HEK293 (cell line): ENCODE measurements around the gene PTPRG.

Experiments
- GLI2 ChIP-seq: fragments of 450-650 bp; formaldehyde crosslinking; IDR thresholded peaks from 2 replicates; pipeline ENCODE4; 2017; ENCODE audit warnings: missing biosample characterization, missing genetic modification characterization, low read depth, borderline replicate concordance
- KLF7 ChIP-seq: fragments of 450-650 bp; formaldehyde crosslinking; IDR thresholded peaks from 2 replicates; pipeline ENCODE4 v1.5.1; 2016; ENCODE audit warnings: missing biosample characterization, missing genetic modification characterization, borderline replicate concordance
- RBAK ChIP-seq: fragments of 450-650 bp; formaldehyde crosslinking; IDR thresholded peaks from 2 replicates; pipeline ENCODE4 v1.5.1; 2016; ENCODE audit warnings: missing biosample characterization, missing genetic modification characterization
- SCRT1 ChIP-seq: fragments of 450-650 bp; formaldehyde crosslinking; IDR thresholded peaks from 2 replicates; pipeline ENCODE4 v1.5.1; 2016; ENCODE audit warnings: missing biosample characterization, missing genetic modification characterization, borderline replicate concordance
- YY1 ChIP-seq: fragments of 450-650 bp; formaldehyde crosslinking; IDR thresholded peaks from 2 replicates; pipeline ENCODE4 v1.5.1; 2018; ENCODE audit warnings: missing biosample characterization, missing genetic modification characterization
- ZBTB20 ChIP-seq: fragments of 450-650 bp; formaldehyde crosslinking; IDR thresholded peaks from 2 replicates; pipeline ENCODE4 v1.5.1; 2016; ENCODE audit warnings: missing biosample characterization, missing genetic modification characterization
- ZFHX2 ChIP-seq: fragments of 450-650 bp; formaldehyde crosslinking; conservative IDR thresholded peaks from 2 replicates; pipeline ENCODE4 v1.5.1; 2016; ENCODE audit warnings: missing biosample characterization, missing genetic modification characterization
- ZNF10 ChIP-seq: fragments of 450-650 bp; formaldehyde crosslinking; IDR thresholded peaks from 2 replicates; pipeline ENCODE4 v1.5.1; 2017; ENCODE audit warnings: missing biosample characterization, missing genetic modification characterization
- ZNF112 ChIP-seq: fragments of 450-650 bp; formaldehyde crosslinking; IDR thresholded peaks from 2 replicates; pipeline ENCODE4 v1.5.0; 2017; ENCODE audit warnings: missing biosample characterization, missing genetic modification characterization
- ZNF114 ChIP-seq: fragments of 450-650 bp; formaldehyde crosslinking; IDR thresholded peaks from 2 replicates; pipeline ENCODE4 v1.5.0; 2017; ENCODE audit warnings: missing biosample characterization, missing genetic modification characterization
- ZNF138 ChIP-seq: fragments of 450-650 bp; formaldehyde crosslinking; IDR thresholded peaks from 2 replicates; pipeline ENCODE4 v1.5.1; 2016; ENCODE audit warnings: missing biosample characterization, missing genetic modification characterization, borderline replicate concordance
- ZNF211 ChIP-seq: fragments of 450-650 bp; formaldehyde crosslinking; IDR thresholded peaks from 2 replicates; pipeline ENCODE4 v1.5.1; 2016; ENCODE audit warnings: low read depth, missing biosample characterization, missing genetic modification characterization
- ZNF354C ChIP-seq: fragments of 450-650 bp; formaldehyde crosslinking; IDR thresholded peaks from 2 replicates; pipeline ENCODE4 v1.5.1; 2016; ENCODE audit warnings: missing biosample characterization, missing genetic modification characterization, low read depth, borderline replicate concordance
- ZNF596 ChIP-seq: fragments of 450-650 bp; IDR thresholded peaks from 2 replicates; pipeline ENCODE4 v1.5.0; 2018; ENCODE audit warnings: missing biosample characterization, mild to moderate bottlenecking, missing genetic modification characterization, moderate library complexity
- ZNF621 ChIP-seq: fragments of 450-650 bp; formaldehyde crosslinking; IDR thresholded peaks from 2 replicates; pipeline ENCODE4 v1.5.1; 2017; ENCODE audit warnings: missing biosample characterization, missing genetic modification characterization
- ZNF623 ChIP-seq: fragments of 450-650 bp; formaldehyde crosslinking; IDR thresholded peaks from 2 replicates; pipeline ENCODE4 v1.5.1; 2016; ENCODE audit warnings: missing biosample characterization, missing genetic modification characterization
- ZNF626 ChIP-seq: fragments of 450-650 bp; sonication (Bioruptor Pico); formaldehyde crosslinking; IDR thresholded peaks from 2 replicates; pipeline ENCODE4 v1.5.1; 2018; ENCODE audit warnings: missing biosample characterization, missing genetic modification characterization, inconsistent platforms
- ZNF654 ChIP-seq: fragments of 450-650 bp; formaldehyde crosslinking; IDR thresholded peaks from 2 replicates; pipeline ENCODE4 v1.5.1; 2016; ENCODE audit warnings: low read depth, missing biosample characterization, missing genetic modification characterization
- ZNF670 ChIP-seq: fragments of 450-650 bp; formaldehyde crosslinking; IDR thresholded peaks from 2 replicates; pipeline ENCODE4 v1.5.1; 2016; ENCODE audit warnings: missing biosample characterization, missing genetic modification characterization, low read depth
- ZNF701 ChIP-seq: fragments of 450-650 bp; formaldehyde crosslinking; IDR thresholded peaks from 2 replicates; pipeline ENCODE4 v1.5.1; 2016; ENCODE audit warnings: missing biosample characterization, missing genetic modification characterization
- ZNF776 ChIP-seq: fragments of 450-650 bp; formaldehyde crosslinking; IDR thresholded peaks from 2 replicates; pipeline ENCODE4 v1.5.0; 2017; ENCODE audit warnings: missing biosample characterization, missing genetic modification characterization, borderline replicate concordance
- TF ChIP-seq, protein P1 (sequence below): fragments of 450-650 bp; formaldehyde crosslinking; IDR thresholded peaks from 2 replicates; pipeline ENCODE4 v1.5.1; 2017; ENCODE audit warnings: missing biosample characterization, missing genetic modification characterization
- TF ChIP-seq, protein P2 (sequence below): fragments of 450-650 bp; formaldehyde crosslinking; IDR thresholded peaks from 2 replicates; pipeline ENCODE4 v1.5.1; 2016; ENCODE audit warnings: missing biosample characterization, missing genetic modification characterization, borderline replicate concordance
- TF ChIP-seq, protein P3 (sequence below): fragments of 450-650 bp; formaldehyde crosslinking; IDR thresholded peaks from 2 replicates; pipeline ENCODE4 v1.5.1; 2016; ENCODE audit warnings: missing biosample characterization, missing genetic modification characterization
- TF ChIP-seq, protein P4 (sequence below): fragments of 450-650 bp; formaldehyde crosslinking; IDR thresholded peaks from 2 replicates; pipeline ENCODE4 v1.5.1; 2016; ENCODE audit warnings: missing biosample characterization, missing genetic modification characterization
- TF ChIP-seq, protein P5 (sequence below): IDR thresholded peaks from 2 replicates; pipeline ENCODE4 v1.6.1; 2011; ENCODE audit warnings: mild to moderate bottlenecking, low read depth, low read length, borderline replicate concordance
- TF ChIP-seq, protein P6 (sequence below): sonication (generic); formaldehyde crosslinking; IDR thresholded peaks from 2 replicates; pipeline ENCODE4 v1.8.1; 2022; ENCODE audit warnings: mild to moderate bottlenecking, moderate library complexity, missing genetic modification reagents

The PTPRG gene

DNA sequence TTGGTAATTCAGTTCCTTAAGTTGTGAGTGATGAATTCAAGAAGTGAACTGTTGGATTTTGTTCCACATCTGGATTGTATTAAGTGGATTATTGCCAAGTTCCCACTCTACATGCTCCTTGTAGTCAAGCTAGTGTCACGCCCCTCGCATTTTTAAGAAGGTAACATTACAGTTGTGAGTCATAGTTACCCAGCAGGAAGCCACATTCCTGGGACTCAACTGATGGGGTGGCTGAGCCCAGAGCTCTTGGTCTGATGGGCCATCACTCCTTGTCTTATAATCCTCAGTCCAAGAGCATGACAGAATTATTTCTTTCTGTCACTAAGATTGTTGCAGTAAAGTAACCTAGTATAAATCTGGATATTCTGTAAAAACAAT, 102.7 kb downstream of the PTPRG start (continued):
- TF ChIP-seq ZNF621 (tag by site-specific recombination) (no peak), ZNF670 (tag by site-specific recombination) (no peak), SCRT1 (tag by site-specific recombination) (no peak), ZNF10 (peak; percentile 91), RBAK (tag by site-specific recombination) (no peak), GLI2 (tag by site-specific recombination) (peak; percentile 14; the same call in 1 of the 2 replicates), ZNF776 (tag by site-specific recombination) (no peak), ZFHX2 (no peak), KLF7 (0 out of 2 replicates have a peak, but pooled peaks have one; percentile 41), ZBTB20 (tag by site-specific recombination) (peak; percentile 38; the same call in 1 of the 2 replicates), ZNF654 (tag by site-specific recombination) (no peak), ZNF112 (no peak), ZNF623 (tag by site-specific recombination) (peak; percentile 23; the same call in 1 of the 2 replicates), ZNF596 (tag by site-specific recombination) (no peak), ZNF626 (tag by site-specific recombination) (no peak), ZNF114 (tag by site-specific recombination) (no peak), ZNF701 (tag by site-specific recombination) (no peak), ZNF211 (tag by site-specific recombination) (no peak), YY1 (tag by site-specific recombination) (no peak), ZNF354C (tag by site-specific recombination) (no peak), ZNF138 (tag by site-specific recombination) (no peak)
- TF ChIP-seq, protein P1, sequence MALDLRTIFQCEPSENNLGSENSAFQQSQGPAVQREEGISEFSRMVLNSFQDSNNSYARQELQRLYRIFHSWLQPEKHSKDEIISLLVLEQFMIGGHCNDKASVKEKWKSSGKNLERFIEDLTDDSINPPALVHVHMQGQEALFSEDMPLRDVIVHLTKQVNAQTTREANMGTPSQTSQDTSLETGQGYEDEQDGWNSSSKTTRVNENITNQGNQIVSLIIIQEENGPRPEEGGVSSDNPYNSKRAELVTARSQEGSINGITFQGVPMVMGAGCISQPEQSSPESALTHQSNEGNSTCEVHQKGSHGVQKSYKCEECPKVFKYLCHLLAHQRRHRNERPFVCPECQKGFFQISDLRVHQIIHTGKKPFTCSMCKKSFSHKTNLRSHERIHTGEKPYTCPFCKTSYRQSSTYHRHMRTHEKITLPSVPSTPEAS (tag by site-specific recombination) = peak; percentile 43; the same call in 1 of the 2 replicates
- TF ChIP-seq, protein P2, sequence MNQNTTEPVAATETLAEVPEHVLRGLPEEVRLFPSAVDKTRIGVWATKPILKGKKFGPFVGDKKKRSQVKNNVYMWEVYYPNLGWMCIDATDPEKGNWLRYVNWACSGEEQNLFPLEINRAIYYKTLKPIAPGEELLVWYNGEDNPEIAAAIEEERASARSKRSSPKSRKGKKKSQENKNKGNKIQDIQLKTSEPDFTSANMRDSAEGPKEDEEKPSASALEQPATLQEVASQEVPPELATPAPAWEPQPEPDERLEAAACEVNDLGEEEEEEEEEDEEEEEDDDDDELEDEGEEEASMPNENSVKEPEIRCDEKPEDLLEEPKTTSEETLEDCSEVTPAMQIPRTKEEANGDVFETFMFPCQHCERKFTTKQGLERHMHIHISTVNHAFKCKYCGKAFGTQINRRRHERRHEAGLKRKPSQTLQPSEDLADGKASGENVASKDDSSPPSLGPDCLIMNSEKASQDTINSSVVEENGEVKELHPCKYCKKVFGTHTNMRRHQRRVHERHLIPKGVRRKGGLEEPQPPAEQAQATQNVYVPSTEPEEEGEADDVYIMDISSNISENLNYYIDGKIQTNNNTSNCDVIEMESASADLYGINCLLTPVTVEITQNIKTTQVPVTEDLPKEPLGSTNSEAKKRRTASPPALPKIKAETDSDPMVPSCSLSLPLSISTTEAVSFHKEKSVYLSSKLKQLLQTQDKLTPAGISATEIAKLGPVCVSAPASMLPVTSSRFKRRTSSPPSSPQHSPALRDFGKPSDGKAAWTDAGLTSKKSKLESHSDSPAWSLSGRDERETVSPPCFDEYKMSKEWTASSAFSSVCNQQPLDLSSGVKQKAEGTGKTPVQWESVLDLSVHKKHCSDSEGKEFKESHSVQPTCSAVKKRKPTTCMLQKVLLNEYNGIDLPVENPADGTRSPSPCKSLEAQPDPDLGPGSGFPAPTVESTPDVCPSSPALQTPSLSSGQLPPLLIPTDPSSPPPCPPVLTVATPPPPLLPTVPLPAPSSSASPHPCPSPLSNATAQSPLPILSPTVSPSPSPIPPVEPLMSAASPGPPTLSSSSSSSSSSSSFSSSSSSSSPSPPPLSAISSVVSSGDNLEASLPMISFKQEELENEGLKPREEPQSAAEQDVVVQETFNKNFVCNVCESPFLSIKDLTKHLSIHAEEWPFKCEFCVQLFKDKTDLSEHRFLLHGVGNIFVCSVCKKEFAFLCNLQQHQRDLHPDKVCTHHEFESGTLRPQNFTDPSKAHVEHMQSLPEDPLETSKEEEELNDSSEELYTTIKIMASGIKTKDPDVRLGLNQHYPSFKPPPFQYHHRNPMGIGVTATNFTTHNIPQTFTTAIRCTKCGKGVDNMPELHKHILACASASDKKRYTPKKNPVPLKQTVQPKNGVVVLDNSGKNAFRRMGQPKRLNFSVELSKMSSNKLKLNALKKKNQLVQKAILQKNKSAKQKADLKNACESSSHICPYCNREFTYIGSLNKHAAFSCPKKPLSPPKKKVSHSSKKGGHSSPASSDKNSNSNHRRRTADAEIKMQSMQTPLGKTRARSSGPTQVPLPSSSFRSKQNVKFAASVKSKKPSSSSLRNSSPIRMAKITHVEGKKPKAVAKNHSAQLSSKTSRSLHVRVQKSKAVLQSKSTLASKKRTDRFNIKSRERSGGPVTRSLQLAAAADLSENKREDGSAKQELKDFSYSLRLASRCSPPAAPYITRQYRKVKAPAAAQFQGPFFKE (tag by site-specific recombination) = no peak
- TF ChIP-seq, protein P3, sequence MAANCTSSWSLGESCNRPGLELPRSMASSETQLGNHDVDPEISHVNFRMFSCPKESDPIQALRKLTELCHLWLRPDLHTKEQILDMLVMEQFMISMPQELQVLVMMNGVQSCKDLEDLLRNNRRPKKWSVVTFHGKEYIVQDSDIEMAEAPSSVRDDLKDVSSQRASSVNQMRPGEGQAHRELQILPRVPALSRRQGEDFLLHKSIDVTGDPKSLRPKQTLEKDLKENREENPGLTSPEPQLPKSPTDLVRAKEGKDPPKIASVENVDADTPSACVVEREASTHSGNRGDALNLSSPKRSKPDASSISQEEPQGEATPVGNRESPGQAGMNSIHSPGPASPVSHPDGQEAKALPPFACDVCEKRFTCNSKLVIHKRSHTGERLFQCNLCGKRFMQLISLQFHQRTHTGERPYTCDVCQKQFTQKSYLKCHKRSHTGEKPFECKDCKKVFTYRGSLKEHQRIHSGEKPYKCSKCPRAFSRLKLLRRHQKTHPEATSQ (tag by site-specific recombination) = no peak
- TF ChIP-seq, protein P4, sequence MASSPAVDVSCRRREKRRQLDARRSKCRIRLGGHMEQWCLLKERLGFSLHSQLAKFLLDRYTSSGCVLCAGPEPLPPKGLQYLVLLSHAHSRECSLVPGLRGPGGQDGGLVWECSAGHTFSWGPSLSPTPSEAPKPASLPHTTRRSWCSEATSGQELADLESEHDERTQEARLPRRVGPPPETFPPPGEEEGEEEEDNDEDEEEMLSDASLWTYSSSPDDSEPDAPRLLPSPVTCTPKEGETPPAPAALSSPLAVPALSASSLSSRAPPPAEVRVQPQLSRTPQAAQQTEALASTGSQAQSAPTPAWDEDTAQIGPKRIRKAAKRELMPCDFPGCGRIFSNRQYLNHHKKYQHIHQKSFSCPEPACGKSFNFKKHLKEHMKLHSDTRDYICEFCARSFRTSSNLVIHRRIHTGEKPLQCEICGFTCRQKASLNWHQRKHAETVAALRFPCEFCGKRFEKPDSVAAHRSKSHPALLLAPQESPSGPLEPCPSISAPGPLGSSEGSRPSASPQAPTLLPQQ (tag by site-specific recombination) = peak; percentile 96
- TF ChIP-seq, protein P5, sequence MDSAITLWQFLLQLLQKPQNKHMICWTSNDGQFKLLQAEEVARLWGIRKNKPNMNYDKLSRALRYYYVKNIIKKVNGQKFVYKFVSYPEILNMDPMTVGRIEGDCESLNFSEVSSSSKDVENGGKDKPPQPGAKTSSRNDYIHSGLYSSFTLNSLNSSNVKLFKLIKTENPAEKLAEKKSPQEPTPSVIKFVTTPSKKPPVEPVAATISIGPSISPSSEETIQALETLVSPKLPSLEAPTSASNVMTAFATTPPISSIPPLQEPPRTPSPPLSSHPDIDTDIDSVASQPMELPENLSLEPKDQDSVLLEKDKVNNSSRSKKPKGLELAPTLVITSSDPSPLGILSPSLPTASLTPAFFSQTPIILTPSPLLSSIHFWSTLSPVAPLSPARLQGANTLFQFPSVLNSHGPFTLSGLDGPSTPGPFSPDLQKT = no peak
- TF ChIP-seq, protein P6, sequence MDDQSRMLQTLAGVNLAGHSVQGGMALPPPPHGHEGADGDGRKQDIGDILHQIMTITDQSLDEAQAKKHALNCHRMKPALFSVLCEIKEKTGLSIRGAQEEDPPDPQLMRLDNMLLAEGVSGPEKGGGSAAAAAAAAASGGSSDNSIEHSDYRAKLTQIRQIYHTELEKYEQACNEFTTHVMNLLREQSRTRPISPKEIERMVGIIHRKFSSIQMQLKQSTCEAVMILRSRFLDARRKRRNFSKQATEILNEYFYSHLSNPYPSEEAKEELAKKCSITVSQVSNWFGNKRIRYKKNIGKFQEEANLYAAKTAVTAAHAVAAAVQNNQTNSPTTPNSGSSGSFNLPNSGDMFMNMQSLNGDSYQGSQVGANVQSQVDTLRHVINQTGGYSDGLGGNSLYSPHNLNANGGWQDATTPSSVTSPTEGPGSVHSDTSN (CRISPR knock-in tag) = no peak
